Measurements from ENCODE around the gene LMCD1.

The LMCD1 gene
- total RNA-seq, result 3.4 to 4.0 reads per million in 2 donors

DNA sequence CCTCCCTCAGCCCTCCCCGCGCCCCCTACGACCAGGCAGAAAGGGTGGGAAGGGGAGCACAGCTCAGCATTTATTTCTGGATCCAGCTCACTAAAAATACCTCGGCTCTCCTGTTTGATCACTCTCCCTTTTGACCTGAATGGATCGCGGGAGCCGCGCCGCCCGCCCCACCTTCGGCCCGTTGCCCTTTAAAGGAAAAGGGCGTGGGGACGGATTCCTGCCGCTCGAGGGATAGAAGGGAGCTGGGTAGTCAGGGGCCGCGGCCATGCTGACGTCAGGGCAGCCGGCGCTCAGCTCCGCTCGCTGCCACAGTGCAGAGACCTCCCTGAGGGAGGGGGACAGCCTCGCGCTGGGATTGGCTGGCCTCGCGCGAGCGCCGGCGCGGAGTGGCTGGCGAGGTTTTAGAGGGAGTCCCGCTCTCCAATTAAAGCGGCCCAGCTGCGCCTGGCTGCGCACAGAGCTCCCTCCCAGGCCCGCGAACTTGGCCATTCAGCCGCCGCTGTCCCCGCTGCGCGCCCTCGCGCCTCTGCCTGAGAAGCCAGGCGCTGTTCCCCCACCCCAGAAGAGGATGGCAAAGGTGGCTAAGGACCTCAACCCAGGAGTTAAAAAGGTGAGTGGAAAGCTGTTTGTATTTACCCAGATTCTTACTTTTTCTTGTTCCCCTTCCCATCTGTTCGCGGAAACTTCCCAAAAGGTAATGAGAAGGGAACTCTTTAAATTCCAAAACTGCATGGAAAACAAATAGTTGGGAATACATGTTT is at the start of gene LMCD1:
TSS of gene LMCD1 (plus strand) at position 453 of the 761 bp plus-strand sequence. CDS start at position 569, 116 bp downstream.
- DNase-seq, result peak; percentile 46 to 96 (median 78)

GRCh38 chr3:8452112-8452511 is 49.5 kb upstream of the LMCD1 start:
- no peak for DNase-seq

GRCh38 chr3:8453153-8453552 is 48.5 kb upstream of the LMCD1 start:
- no peak for DNase-seq

DNA sequence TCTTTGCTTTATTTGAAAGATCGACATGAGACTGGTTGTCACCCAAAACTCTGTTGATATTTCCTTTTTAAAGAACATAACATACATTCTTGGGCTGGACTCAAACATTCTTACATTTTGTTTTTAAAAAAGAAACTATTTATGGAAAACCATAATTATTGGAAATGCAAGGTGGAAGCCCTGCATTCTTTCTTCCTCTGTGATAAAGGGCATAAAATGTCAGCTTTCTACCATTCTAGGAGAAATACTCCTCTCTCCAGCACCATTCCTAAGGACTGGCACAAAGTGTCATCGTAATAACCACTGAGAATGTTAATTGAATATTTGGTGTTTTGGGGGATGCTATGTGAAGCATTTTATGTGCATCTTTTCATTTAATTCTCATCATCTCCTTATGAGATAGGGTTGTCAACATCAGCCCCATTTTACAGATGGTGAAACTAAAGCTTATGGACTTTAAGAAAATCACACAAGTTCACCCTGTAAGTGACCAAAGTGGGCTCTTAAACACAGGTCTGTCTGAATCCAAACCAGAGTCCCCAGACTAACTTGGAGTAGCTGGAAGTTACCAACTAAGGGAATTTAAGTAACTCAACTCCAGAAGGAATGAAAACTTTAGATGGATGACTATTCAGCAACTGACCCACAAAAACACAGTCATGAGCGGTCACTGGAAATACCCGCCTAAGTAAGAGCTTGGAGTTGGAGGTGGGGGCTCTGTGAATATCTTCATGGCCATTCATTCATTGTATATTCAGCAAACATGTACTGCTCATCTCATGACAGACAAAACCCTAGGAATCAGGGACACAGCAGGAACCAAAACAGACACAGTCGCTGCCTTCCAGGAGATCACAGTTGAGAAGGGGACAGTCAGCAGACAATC is 45.9 kb upstream of the LMCD1 start:
- no peak for DNase-seq

DNA sequence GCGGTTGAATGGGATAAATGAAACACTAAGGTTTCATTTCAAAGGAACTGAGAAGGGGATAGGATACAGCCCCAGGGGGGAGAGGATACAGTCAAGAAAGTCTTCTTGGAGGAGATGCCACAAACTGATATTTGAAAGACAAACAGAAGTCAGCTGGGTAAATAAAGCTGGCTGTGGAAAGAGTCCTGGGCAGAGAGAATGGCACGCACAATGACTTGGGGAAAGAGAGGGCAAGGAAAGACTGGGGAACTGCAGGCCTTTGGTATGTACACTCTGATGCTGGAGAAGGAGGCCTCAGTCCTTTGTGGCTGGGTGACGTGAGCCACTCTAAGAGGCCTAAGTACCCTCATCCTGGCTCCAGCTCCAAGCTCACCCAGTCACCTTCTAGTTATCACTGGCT is 45.2 kb upstream of the LMCD1 start:
- DNase-seq, result no peak

GRCh38 chr3:8457039-8457438 is 44.6 kb upstream of the LMCD1 start:
- DNase-seq, result no peak

- no peak for DNase-seq
Measured at GRCh38 chr3:8458238-8458661, 43.4 kb upstream of the LMCD1 start.

DNA sequence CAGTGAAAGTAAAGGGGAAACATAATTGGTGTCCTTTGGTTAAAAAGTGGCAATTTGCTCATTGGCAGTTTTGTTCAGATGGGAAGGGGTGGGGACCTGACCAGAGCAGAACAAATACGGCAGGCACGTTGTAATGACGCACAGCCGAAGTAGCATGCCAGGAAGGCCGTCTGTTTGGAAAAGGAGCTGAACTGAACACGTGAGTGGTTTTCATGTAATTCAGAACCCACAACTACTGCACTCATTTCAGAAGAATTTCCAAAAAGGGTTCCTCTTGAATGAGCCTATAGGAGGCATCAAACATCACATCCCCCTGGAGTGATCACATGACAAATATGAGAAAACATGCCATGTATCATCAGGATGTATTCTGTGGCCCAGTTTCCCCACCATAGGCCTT is 42.9 kb upstream of the LMCD1 start:
- DNase-seq, result no peak

DNA sequence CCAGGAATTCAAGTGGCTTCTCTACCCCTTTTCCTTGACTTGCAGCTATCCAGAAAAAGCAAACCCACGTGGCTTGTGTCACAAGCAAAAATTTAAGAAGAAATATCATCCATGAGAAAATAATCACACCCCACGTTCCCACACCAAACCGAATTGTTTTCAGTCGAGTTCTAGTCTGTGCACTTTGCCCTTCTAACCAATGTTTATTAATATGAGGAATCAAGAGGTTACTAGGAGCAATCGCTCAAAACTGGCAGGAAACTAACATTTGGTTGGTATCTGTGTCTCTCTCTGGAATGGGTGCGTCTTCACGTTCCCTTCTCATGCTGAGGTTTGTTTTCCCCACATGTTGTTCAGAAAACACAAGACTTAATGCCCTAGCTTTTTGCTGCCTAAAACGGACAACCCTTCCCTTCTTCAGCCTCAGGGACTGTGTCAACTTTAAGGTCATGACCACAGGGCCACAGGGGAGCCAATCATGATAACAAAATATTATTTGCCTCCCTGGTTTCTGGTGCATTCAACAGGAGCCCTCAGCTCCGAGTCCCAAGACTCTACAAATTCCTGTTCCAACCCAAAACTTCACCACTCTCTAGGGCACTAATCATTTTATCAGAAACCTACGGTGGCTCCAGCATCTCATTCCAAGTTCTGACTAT is 41.4 kb upstream of the LMCD1 start:
- DNase-seq, result no peak

DNA sequence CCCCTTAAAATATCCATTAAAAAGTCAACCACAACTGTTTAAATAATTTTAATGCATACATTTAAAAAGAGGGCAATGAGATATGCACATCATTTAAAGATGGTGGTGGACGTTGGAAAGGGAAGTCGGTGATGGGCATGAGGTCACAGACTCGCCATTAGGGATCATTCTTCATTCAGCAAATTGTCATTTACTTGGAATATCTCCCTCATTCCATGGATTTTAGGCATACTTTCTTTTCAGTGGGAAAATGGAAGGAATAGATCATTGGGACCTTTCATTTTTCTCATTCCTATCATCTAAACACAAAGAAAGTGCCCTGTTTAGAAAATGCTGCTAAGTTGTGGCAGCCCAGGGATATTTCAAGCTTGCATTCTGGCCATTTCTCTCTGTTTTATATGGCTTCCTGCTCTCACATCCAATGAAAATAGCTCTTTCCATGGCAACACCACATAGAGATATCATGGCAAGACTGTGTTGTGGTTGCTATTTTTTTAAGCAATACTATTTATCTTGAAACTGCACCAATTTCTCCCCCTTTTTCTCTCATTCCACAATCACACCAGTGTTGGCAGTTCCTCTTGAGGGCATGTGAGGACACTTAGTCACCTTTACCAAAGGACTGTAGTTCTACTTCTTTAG is 40.7 kb upstream of the LMCD1 start:
- DNase-seq, result no peak

GRCh38 chr3:8464668-8465067 is 37.0 kb upstream of the LMCD1 start:
- no peak for DNase-seq

- DNase-seq, result no peak
Measured at GRCh38 chr3:8466526-8466925, 35.1 kb upstream of the LMCD1 start.

DNA sequence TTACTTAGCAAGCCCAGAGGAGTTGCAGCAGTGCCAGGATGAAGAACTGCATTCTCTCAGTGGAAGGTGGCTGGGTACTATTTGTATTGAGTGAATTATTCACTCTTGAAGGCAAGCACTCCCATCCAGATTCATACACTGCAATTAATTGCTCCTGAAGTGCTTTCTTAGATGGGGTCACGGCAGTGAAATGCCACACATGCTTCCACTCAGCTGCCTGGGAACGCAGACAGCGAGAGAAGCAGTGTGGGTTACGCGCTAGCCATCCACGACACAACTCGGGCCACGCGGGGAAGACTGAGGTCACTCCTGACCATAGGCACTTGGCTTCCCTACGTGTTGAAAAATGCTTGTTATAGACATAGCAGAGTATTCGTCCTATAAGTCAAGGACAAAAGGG is 30.8 kb upstream of the LMCD1 start:
- no peak for DNase-seq

DNA sequence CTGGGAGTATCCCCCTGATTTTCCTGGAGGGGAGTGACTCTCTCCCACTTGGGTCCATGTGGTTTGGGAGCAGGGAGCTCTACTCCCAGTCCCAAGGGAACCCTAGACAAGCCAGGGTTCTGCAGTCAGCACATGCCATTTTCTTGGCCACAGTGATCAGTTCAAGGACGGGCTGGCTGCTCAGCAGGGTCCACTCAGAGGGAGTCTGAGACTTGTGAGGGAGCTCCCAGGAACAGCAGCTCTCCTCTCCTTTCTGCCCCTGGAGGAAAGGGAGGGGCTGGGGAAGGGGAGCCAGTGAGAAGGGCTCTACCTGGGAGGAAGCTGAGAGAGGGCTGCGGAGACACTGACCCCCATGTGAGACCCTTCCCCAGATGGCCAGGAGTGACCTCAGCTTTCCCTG is 29.1 kb upstream of the LMCD1 start:
- no peak for DNase-seq

GRCh38 chr3:8473029-8473428 is 28.6 kb upstream of the LMCD1 start:
- DNase-seq, result no peak

- no peak for DNase-seq
Measured at GRCh38 chr3:8473990-8474389, 27.6 kb upstream of the LMCD1 start.

- DNase-seq, result no peak
Measured at GRCh38 chr3:8474991-8475390, 26.6 kb upstream of the LMCD1 start.

DNA sequence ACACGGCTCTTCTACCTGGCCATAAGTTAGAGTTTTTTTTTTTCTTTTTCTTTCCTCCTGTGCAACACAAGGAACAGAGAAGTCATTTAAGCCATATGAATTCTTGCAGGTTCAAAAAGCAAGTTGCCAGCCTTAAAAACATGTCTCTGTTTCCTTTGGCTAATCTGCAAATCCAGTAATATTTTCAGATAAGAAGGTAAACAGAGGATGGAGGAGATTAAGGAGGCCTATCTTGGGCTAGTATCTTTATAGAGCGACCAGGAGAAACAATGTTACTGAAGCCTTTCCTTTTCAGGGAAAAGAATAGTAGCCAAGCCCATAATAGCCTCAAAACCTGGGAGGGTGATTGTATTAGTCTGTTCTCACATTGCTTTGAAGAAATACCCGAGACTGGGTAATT is 20.9 kb upstream of the LMCD1 start:
- no peak for DNase-seq

DNA sequence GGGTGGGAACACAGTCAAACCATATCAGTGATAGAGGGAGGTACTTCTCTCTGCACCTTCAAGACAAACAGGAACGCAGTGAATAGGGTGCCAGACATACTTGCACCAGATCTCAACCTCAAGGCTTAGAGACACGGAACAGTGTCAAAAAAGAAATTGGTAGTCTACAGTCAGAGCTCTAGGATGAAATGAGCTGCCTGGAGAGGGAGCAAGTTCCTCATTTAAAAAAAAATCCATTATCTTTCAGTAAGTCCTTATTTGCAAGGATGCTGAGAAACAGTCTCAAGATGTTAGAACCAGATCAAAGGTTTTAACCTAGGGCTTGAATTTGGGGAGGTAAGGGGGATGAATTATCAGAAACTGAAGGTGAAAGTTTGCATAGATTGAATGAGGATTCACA is 20.2 kb upstream of the LMCD1 start:
- no peak for DNase-seq

- DNase-seq, result no peak
Measured at GRCh38 chr3:8482263-8482662, 19.4 kb upstream of the LMCD1 start.

DNA sequence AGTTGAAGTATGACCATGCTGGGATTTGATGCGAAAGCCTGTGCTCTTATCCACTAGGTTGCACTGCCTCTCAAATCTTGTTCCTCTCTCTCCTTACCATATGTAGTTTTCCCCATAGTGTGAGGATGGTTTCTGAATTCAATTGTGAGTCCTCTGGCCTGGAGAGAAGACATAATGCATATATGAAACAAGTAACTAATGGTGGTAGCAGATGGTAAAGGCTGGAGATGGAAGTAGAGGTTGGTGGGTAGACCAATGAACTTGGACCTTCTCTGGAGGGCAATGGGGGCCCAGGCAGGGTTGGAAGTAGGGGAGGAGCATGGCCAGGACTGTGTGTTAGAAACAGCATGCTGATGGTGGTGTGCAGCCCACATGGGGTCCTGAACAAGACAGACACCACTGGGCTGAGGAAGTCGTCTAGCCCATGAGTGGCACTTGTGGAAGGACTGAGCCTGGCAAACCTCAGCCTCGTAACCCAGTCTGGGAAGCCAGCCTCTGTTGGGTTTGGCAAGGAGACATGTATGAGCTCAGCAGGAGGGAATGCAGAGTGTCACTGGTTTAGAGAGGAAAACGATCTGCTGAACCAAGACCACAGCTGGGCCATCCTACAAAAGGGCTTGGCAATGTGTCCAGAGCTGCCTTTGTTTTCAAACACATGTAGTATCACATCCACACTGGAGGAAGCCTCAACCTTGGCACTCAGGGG is 18.5 kb upstream of the LMCD1 start:
- DNase-seq, result no peak

Measured in T-helper 2 cell (primary cell).